ENCODE measurements around the gene MPPED1.

The MPPED1 gene

DNA sequence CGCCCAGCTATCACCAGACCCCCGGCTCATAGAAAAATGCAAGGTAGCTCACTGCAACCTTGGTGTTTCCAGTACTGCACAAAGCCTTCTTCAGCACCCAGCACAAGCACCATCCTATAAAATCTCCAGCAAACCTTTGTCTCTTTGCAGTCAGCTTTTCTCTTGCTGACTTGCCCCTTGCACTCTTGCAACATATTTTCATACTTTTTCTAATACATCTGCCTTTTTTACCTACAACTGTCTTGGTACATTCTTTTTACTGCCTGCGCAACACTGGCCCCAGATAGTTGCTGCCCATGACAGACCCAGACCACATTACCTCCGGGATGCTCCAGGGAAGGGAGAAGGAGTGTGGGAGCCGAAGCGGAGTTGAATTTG is 142.4 kb downstream of the MPPED1 start:
- no peak for DNase-seq (ENCODE audit: low read depth, low spot score)
- no peak overlapping the region for H3K27ac ChIP-seq

DNA sequence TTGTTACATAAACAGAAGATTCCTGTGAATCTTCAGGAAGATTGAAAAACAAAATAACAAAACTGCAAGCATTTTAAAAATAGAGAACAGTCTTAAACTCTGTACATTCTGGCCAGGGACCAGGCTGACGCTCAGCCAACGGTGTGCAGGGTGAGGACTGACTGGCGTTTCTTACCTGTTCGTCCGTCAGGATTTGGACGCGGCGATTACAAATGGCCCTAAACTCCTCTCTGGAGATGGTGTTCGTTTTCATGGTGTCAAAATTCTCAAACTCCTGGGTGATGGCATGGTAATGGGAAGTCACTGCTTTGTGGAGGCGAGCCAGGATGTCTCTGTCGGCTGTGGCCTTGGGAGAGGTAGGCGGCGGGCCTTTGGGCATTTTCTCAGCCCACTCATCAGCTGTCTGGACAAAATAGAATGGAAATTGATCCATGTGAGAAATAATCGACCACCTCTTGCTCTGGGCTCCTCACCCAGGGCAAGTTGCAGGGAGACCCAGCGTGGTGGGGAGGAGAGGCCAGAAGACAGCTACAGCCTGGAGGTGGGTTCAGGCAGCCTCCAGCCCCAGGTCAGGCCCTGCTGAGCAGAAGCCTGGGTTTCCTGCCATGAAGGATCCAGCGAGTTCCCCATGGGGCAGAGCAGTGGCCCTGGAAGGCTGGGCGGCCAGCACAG is 143.0 kb downstream of the MPPED1 start:
- no peak for DNase-seq (ENCODE audit: low read depth, low spot score)
- H3K27ac ChIP-seq = no peak overlapping the region

DNA sequence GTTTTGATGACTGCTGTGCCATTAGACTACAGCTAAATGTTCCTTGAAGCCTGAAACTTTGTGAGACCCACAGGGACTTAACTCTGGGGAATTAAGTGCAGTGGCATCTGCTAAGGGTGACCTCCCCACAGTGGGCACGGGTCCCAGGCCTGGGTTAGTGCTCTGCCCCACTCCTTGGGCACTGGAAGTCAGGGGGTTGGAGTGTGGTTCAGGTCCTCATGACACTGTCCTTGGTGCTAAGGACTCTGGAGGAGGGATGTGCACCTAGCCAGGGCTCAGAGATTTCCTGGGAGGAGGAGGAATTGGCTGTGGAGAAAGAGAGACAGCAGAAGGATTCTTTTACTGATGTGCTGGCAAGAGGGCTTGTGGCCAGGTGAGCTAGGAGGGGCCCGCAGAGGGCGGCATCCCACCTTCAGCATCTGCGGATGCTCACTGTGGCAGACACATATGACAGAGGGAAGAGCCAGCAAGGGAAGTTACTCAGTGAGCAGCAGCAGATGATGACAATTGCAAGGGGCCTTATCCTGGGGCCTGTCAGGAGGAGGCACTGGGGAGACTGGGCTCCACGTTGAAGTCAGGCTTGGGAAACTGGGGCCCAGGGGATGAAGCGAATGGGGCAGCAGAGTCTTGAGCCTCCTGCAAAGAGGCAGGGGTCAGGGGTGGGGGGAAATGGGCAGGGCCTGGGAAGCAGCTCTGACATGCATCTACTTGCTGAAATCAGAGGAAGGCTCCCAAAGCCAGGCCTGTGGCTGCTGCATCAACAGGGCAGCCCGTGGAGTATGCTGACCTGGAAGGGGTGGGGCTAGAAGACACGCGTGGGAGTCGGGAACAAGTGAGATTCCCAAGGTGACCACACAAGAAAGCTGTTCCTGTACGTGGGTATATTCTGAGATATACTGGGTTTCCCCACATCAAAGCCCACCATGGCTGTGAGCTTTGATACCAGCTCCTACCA is 144.0 kb downstream of the MPPED1 start:
- no peak for DNase-seq (ENCODE audit: low read depth, low spot score)
- H3K27ac ChIP-seq = no peak overlapping the region
